ENCODE results near the gene PAQR3.

Gene PAQR3

DNA sequence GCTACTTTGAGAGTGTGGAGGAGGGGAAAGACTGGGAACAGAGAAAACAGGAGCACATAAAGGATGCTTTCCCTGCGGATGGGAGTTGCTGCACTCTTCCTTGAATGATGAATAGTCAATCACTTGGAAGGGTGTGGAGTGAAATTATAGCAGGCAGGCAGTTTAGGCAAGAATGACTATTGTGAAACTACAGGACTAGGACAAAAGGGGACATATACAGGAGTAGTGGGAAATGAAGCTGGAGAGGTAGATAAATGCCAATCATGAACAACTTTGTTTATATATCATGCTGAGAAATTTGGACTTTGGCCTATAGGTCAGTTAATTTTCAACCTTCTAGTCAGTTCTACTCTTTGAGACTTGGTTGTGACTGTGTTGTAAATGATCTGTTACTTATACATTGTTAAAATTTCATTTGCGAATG is 76.9 kb downstream of the PAQR3 start:
- H3K27ac ChIP-seq = no peak overlapping the region
- H2AFZ ChIP-seq (ENCODE audit: low read depth) = no peak overlapping the region
- no peaks in the 10 kb centered on the region for H3K36me3 ChIP-seq (ENCODE audit: insufficient read depth)
- peaks cover 33% of the 10 kb centered on the region for H3K4me1 ChIP-seq (ENCODE audit: low read depth, poor library complexity, severe bottlenecking)
- no peaks in the 10 kb centered on the region for H3K27me3 ChIP-seq (ENCODE audit: insufficient read depth, low read depth)
- no peak overlapping the region for H3K9ac ChIP-seq
- no peaks in the 10 kb centered on the region for H4K20me1 ChIP-seq (ENCODE audit: insufficient read depth)
- peaks cover 5% of the 10 kb centered on the region; the same call in 1 of the 2 replicates for H3K79me2 ChIP-seq (ENCODE audit: insufficient read depth, low read depth)
- no peak overlapping the region; the same call in 1 of the 2 replicates for H3K4me2 ChIP-seq
- TF ChIP-seq, protein P1, sequence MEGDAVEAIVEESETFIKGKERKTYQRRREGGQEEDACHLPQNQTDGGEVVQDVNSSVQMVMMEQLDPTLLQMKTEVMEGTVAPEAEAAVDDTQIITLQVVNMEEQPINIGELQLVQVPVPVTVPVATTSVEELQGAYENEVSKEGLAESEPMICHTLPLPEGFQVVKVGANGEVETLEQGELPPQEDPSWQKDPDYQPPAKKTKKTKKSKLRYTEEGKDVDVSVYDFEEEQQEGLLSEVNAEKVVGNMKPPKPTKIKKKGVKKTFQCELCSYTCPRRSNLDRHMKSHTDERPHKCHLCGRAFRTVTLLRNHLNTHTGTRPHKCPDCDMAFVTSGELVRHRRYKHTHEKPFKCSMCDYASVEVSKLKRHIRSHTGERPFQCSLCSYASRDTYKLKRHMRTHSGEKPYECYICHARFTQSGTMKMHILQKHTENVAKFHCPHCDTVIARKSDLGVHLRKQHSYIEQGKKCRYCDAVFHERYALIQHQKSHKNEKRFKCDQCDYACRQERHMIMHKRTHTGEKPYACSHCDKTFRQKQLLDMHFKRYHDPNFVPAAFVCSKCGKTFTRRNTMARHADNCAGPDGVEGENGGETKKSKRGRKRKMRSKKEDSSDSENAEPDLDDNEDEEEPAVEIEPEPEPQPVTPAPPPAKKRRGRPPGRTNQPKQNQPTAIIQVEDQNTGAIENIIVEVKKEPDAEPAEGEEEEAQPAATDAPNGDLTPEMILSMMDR (conservative IDR thresholded peaks at IDR 0.05; ENCODE audit: low read depth, low read length) = no peak
- H3K4me3 ChIP-seq (IDR thresholded peaks at IDR 0.05; ENCODE audit: insufficient read depth, low read depth, low read length) = no peak overlapping the region

All from KMS-11 (cell line).